GM12878 (cell line): ENCODE results near the gene SEC62. TPM values are rescaled to one million over a fixed set of nuclear protein-coding genes. Genes with fewer than 3 reads are reported as not detected.

ENCODE experiments used
- ATF2 ChIP-seq: IDR thresholded peaks from 2 replicates; pipeline ENCODE4 v1.6.1; 2012; ENCODE audit warnings: low read length, inconsistent platforms
- BRCA1 ChIP-seq: IDR thresholded peaks from 2 replicates; pipeline ENCODE4 v1.6.1; 2011; ENCODE audit warnings: low read depth, low read length, improper control_type of control experiment
- CHD2 ChIP-seq: IDR thresholded peaks from 2 replicates; pipeline ENCODE4 v1.6.1; 2011; ENCODE audit warnings: low read depth, low read length, improper control_type of control experiment, borderline replicate concordance
- EED ChIP-seq: sonication (generic); IDR thresholded peaks from 2 replicates; pipeline ENCODE4 v1.6.1; 2016; ENCODE audit warnings: antibody characterized with exemption, low read depth
- EP300 ChIP-seq, 2 experiments: fragments of 150-350 bp in 1 of 2; IDR thresholded peaks; 2 replicates each; pipeline ENCODE4 v1.6.1; 2011 to 2012; ENCODE audit warnings: low read depth in 2 of 2, low read length in 2 of 2, borderline replicate concordance in 1 of 2, improper control_type of control experiment in 1 of 2, inconsistent platforms in 1 of 2; ENCODE audit not compliant: control insufficient read depth in 1 of 2
- ETV6 ChIP-seq, 2 experiments: fragments of 450-650 bp in 1 of 2; IDR thresholded peaks in 1 of 2; conservative IDR thresholded peaks in 1 of 2; 2 replicates each; pipeline ENCODE4 v1.6.1; 2014; ENCODE audit warnings: antibody characterized with exemption in 1 of 2, borderline replicate concordance in 1 of 2, low read depth in 1 of 2, mild to moderate bottlenecking in 1 of 2, moderate library complexity in 1 of 2
- EZH2 ChIP-seq: IDR thresholded peaks from 2 replicates; pipeline ENCODE4 v1.6.1; 2012; ENCODE audit warnings: low read depth, mild to moderate bottlenecking, control low read depth, inconsistent platforms, low read length, borderline replicate concordance; ENCODE audit not compliant: control insufficient read depth
- IKZF2 ChIP-seq, 2 experiments: fragments of 450-650 bp; IDR thresholded peaks; 2 replicates each; pipeline ENCODE4 v1.6.1; 2017; ENCODE audit warnings: mild to moderate bottlenecking in 2 of 2, moderate library complexity in 2 of 2
- IRF4 ChIP-seq: IDR thresholded peaks from 2 replicates; pipeline ENCODE4 v1.6.1; 2011; ENCODE audit warnings: low read depth, low read length
- MEF2B ChIP-seq: fragments of 450-650 bp; IDR thresholded peaks from 2 replicates; pipeline ENCODE4 v1.6.1; 2018; ENCODE audit warnings: mild to moderate bottlenecking, moderate library complexity; ENCODE audit not compliant: partially characterized antibody, poor library complexity, severe bottlenecking
- NFIC ChIP-seq: IDR thresholded peaks from 2 replicates; pipeline ENCODE4 v1.6.1; 2012; ENCODE audit warnings: low read depth, mild to moderate bottlenecking, inconsistent platforms, low read length, moderate library complexity
- NR2F1 ChIP-seq: fragments of 450-650 bp; conservative IDR thresholded peaks from 2 replicates; pipeline ENCODE4 v1.6.1; 2017; ENCODE audit warnings: mild to moderate bottlenecking
- PAX5 ChIP-seq: IDR thresholded peaks from 2 replicates; pipeline ENCODE4 v1.6.1; 2011; ENCODE audit warnings: low read depth, low read length, borderline replicate concordance
- PAX8 ChIP-seq: fragments of 450-650 bp; IDR thresholded peaks from 2 replicates; pipeline ENCODE4 v1.6.1; 2017; ENCODE audit warnings: mild to moderate bottlenecking, moderate library complexity
- PKNOX1 ChIP-seq: fragments of 450-650 bp; IDR thresholded peaks from 2 replicates; pipeline ENCODE4 v1.6.1; 2016; ENCODE audit warnings: mild to moderate bottlenecking
- RBBP5 ChIP-seq: fragments of 200-600 bp; sonication (generic); conservative IDR thresholded peaks from 2 replicates; pipeline ENCODE4 v1.6.1; 2016
- RELB ChIP-seq: fragments of 450-650 bp; IDR thresholded peaks from 2 replicates; pipeline ENCODE4 v1.6.1; 2017; ENCODE audit warnings: low read depth, mild to moderate bottlenecking, moderate library complexity
- RUNX3 ChIP-seq: IDR thresholded peaks from 2 replicates; pipeline ENCODE4 v1.6.1; 2012; ENCODE audit warnings: low read length, inconsistent platforms
- SP1 ChIP-seq: IDR thresholded peaks from one replicate; pipeline ENCODE4 v1.6.1; 2011; ENCODE audit warnings: low read depth, low read length
- SRF ChIP-seq, 2 experiments: IDR thresholded peaks; 2 replicates each; pipeline ENCODE4 v1.6.1; 2011; ENCODE audit warnings: low read depth in 2 of 2, low read length in 2 of 2, mild to moderate bottlenecking in 1 of 2, moderate library complexity in 1 of 2
- TBL1XR1 ChIP-seq: IDR thresholded peaks from 2 replicates; pipeline ENCODE4 v1.6.1; 2012; ENCODE audit warnings: low read depth, low read length, improper control_type of control experiment
- USF1 ChIP-seq: IDR thresholded peaks from 2 replicates; pipeline ENCODE4 v1.6.1; 2011; ENCODE audit warnings: borderline replicate concordance, low read depth, mild to moderate bottlenecking, moderate library complexity, mixed read lengths, low read length; ENCODE audit not compliant: insufficient read depth; ENCODE audit errors: extremely low read length
- ZNF622 ChIP-seq: fragments of 450-650 bp; IDR thresholded peaks from 2 replicates; pipeline ENCODE4 v1.6.1; 2017; ENCODE audit warnings: mild to moderate bottlenecking, inconsistent platforms
- polyA plus RNA-seq, 11 experiments: library from polyadenylated mRNA; depleted of rRNA in 4 of 11; unstranded in 6 of 11; stranded (reverse) in 5 of 11; fragments of >200 nt; fragmentation: Nextera tagmentation in 4 of 11; fragmentation: Illumina TruSeq in 1 of 11; extraction: Ambion mirVana in 4 of 11; extraction: Trizol in 1 of 11; gene quantifications; 1 replicate in 1 of 11; 2 replicates in 10 of 11; pipeline versions ENCODE4 v1.2.1 to v1.2.3, GENCODE V29; 2011 to 2016; ENCODE audit warnings: inconsistent platforms in 2 of 11, missing spikeins in 2 of 11, low read depth in 1 of 11
- total RNA-seq, 4 experiments: library from RNA; depleted of rRNA in 3 of 4; stranded (reverse); fragments of >200 nt in 3 of 4; fragmentation: Illumina TruSeq in 1 of 4; extraction: Trizol in 1 of 4; gene quantifications; 2 replicates each; pipeline versions ENCODE4 v1.2.1 to v1.2.3, GENCODE V29; 2013 to 2021

SEC62 gene
- total and polyA plus RNA-seq, 10 of the 15 experiments (the other 5 are each of a cell fraction or from before 2014, with no cell fraction given): 25.6 to 270 (median 94.8) TPM

GRCh38 chr3:169931747-169932520, 34.7 kb upstream of the SEC62 start (continued):
- TF ChIP-seq USF1 (no peak), RBBP5 (no peak), PKNOX1 (peak; percentile 76), EED (peak; percentile 87), TBL1XR1 (0 out of 2 replicates have a peak, but pooled peaks have one; percentile 12), NR2F1 (0 out of 2 replicates have a peak, but pooled peaks have one; percentile 24), EP300 (IDR thresholded peaks at IDR 0.05; ENCODE audit: borderline replicate concordance in 1 of 2, control insufficient read depth in 1 of 2, low read depth in 2 of 2, low read length in 2 of 2) (peak in 1 of 2 experiments; percentile 67; a peak in 2 of 4 replicates), IKZF2 (IDR thresholded peaks at IDR 0.05) (peak; percentile 87 to 90), EZH2 (no peak), RELB (peak; percentile 67), ATF2 (peak; percentile 56; the same call in 1 of the 2 replicates), MEF2B (peak; percentile 66), SP1 (no peak), SRF (IDR thresholded peaks at IDR 0.05; ENCODE audit: low read depth in 2 of 2, low read length in 2 of 2) (no peak), CHD2 (0 out of 2 replicates have a peak, but pooled peaks have one; percentile 23), NFIC (peak; percentile 77), ETV6 (conservative IDR thresholded peaks at IDR 0.05 in 1 of 2, IDR thresholded peaks at IDR 0.05 in 1 of 2; ENCODE audit: borderline replicate concordance in 1 of 2, low read depth in 1 of 2) (peak in 1 of 2 experiments; percentile 74; a peak in 2 of 4 replicates), BRCA1 (no peak), ZNF622 (no peak), PAX8 (peak; percentile 84; the same call in 1 of the 2 replicates), IRF4 (0 out of 2 replicates have a peak, but pooled peaks have one; percentile 6), RUNX3 (peak; percentile 65), PAX5 (peak; percentile 98)
